Measurements from ENCODE around the gene PGK2.
"Not testable (repeated sequence)": the region's sequence is repeated elsewhere in the genome, so short reads cannot be mapped to it uniquely, and the experiment has no call there.

PGK2 gene

GRCh38 chr6:49787176-49787575, at the start of gene PGK2:
Gene PGK2 (minus strand): TSS chr6:49787285. CDS start chr6:49787187, 98 bp downstream.
- Mint-ChIP-seq H3K27ac (ENCODE audit: low read depth) (no peak within 1 kb of the TSS), H3K36me3 (ENCODE audit: insufficient read depth) (no peaks in the 10 kb centered on the region), H3K4me1 (no peaks in the 10 kb centered on the region), H3K4me3 (no peak within 1 kb of the TSS), H3K9me3 (peaks cover 4% of the 10 kb centered on the region), H3K27me3 (no peaks in the 10 kb centered on the region)
- DNase-seq (ENCODE audit: low spot score in 2 of 2) = no peak
- no peak for ATAC-seq (replicated peaks; ENCODE audit: extremely low read depth, poor library complexity, severe bottlenecking)

GRCh38 chr6:49835140-49835539, 48.1 kb upstream of the PGK2 start:
- Mint-ChIP-seq H3K36me3 (ENCODE audit: insufficient read depth) (no peaks in the 10 kb centered on the region), H3K4me3 (no peak overlapping the region), H3K4me1 (no peaks in the 10 kb centered on the region), H3K27ac (ENCODE audit: low read depth) (no peak overlapping the region), H3K9me3 (peaks cover 3% of the 10 kb centered on the region), H3K27me3 (no peaks in the 10 kb centered on the region)
- ATAC-seq (replicated peaks; ENCODE audit: extremely low read depth, poor library complexity, severe bottlenecking) (no peak), DNase-seq (ENCODE audit: low spot score in 2 of 2) (no peak)

GRCh38 chr6:49833386-49833785, 46.3 kb upstream of the PGK2 start:
- no peak overlapping the region for H3K27ac Mint-ChIP-seq (ENCODE audit: low read depth)
- H3K27me3 Mint-ChIP-seq = no peaks in the 10 kb centered on the region
- DNase-seq (ENCODE audit: low spot score in 2 of 2) = no peak
- H3K9me3 Mint-ChIP-seq = peaks cover 5% of the 10 kb centered on the region
- ATAC-seq (replicated peaks; ENCODE audit: extremely low read depth, poor library complexity, severe bottlenecking) = no peak
- H3K4me3 Mint-ChIP-seq = no peak overlapping the region
- no peaks in the 10 kb centered on the region for H3K4me1 Mint-ChIP-seq
- no peaks in the 10 kb centered on the region for H3K36me3 Mint-ChIP-seq (ENCODE audit: insufficient read depth)

GRCh38 chr6:49826743-49827406, 39.8 kb upstream of the PGK2 start:
- H3K36me3 Mint-ChIP-seq (ENCODE audit: insufficient read depth) = no peaks in the 10 kb centered on the region
- ATAC-seq (replicated peaks; ENCODE audit: extremely low read depth, poor library complexity, severe bottlenecking) (no peak), DNase-seq (ENCODE audit: low spot score in 2 of 2) (no peak)
- H3K4me3 Mint-ChIP-seq = no peak overlapping the region
- peaks cover 5% of the 10 kb centered on the region for H3K9me3 Mint-ChIP-seq
- no peaks in the 10 kb centered on the region for H3K4me1 Mint-ChIP-seq
- no peaks in the 10 kb centered on the region for H3K27me3 Mint-ChIP-seq
- H3K27ac Mint-ChIP-seq (ENCODE audit: low read depth) = no peak overlapping the region

- no peaks in the 10 kb centered on the region for H3K36me3 Mint-ChIP-seq (ENCODE audit: insufficient read depth)
- H3K4me1 Mint-ChIP-seq = no peaks in the 10 kb centered on the region
- no peak for ATAC-seq (replicated peaks; ENCODE audit: extremely low read depth, poor library complexity, severe bottlenecking)
- H3K9me3 Mint-ChIP-seq = peaks cover 23% of the 10 kb centered on the region
- no peak for DNase-seq (ENCODE audit: low spot score in 2 of 2)
- no peak overlapping the region for H3K27ac Mint-ChIP-seq (ENCODE audit: low read depth)
- H3K4me3 Mint-ChIP-seq = no peak overlapping the region
- no peaks in the 10 kb centered on the region for H3K27me3 Mint-ChIP-seq
These were observed 28.1 kb upstream of the PGK2 start for GRCh38 chr6:49815166-49815565.

GRCh38 chr6:49813248-49813647, 26.2 kb upstream of the PGK2 start:
- Mint-ChIP-seq H3K4me3 (no peak overlapping the region), H3K27me3 (no peaks in the 10 kb centered on the region), H3K9me3 (peaks cover 23% of the 10 kb centered on the region), H3K27ac (ENCODE audit: low read depth) (no peak overlapping the region), H3K4me1 (no peaks in the 10 kb centered on the region), H3K36me3 (ENCODE audit: insufficient read depth) (peaks cover 2% of the 10 kb centered on the region)
- ATAC-seq (replicated peaks; ENCODE audit: extremely low read depth, poor library complexity, severe bottlenecking) (no peak), DNase-seq (ENCODE audit: low spot score in 2 of 2) (no peak)

GRCh38 chr6:49806145-49806544, 19.1 kb upstream of the PGK2 start:
- H3K9me3 Mint-ChIP-seq = peaks cover 15% of the 10 kb centered on the region
- ATAC-seq (replicated peaks; ENCODE audit: extremely low read depth, poor library complexity, severe bottlenecking) = no peak

GRCh38 chr6:49805246-49805645, 18.2 kb upstream of the PGK2 start:
- Mint-ChIP-seq H3K4me3 (no peak overlapping the region), H3K27me3 (no peaks in the 10 kb centered on the region), H3K36me3 (ENCODE audit: insufficient read depth) (peaks cover 2% of the 10 kb centered on the region), H3K4me1 (no peaks in the 10 kb centered on the region), H3K9me3 (peaks cover 10% of the 10 kb centered on the region), H3K27ac (ENCODE audit: low read depth) (no peak overlapping the region)
- ATAC-seq (replicated peaks; ENCODE audit: extremely low read depth, poor library complexity, severe bottlenecking) = no peak
- no peak for DNase-seq (ENCODE audit: low spot score in 2 of 2)

More at GRCh38 chr6:49806145-49806544, 19.1 kb upstream of the PGK2 start:
- no peaks in the 10 kb centered on the region for H3K4me1 Mint-ChIP-seq
- no peak for DNase-seq (ENCODE audit: low spot score in 2 of 2)
- peaks cover 2% of the 10 kb centered on the region for H3K36me3 Mint-ChIP-seq (ENCODE audit: insufficient read depth)
- no peak overlapping the region for H3K4me3 Mint-ChIP-seq
- H3K27ac Mint-ChIP-seq (ENCODE audit: low read depth) = no peak overlapping the region
- no peaks in the 10 kb centered on the region for H3K27me3 Mint-ChIP-seq

GRCh38 chr6:49801525-49801924, 14.4 kb upstream of the PGK2 start:
- H3K27me3 Mint-ChIP-seq = no peaks in the 10 kb centered on the region
- no peak for ATAC-seq (replicated peaks; ENCODE audit: extremely low read depth, poor library complexity, severe bottlenecking)
- no peak overlapping the region for H3K27ac Mint-ChIP-seq (ENCODE audit: low read depth)
- H3K4me1 Mint-ChIP-seq = no peaks in the 10 kb centered on the region
- peaks cover 5% of the 10 kb centered on the region for H3K9me3 Mint-ChIP-seq
- no peak overlapping the region for H3K4me3 Mint-ChIP-seq
- H3K36me3 Mint-ChIP-seq (ENCODE audit: insufficient read depth) = no peaks in the 10 kb centered on the region
- no peak for DNase-seq (ENCODE audit: low spot score in 2 of 2)

GRCh38 chr6:49799090-49799489, 12.0 kb upstream of the PGK2 start:
- Mint-ChIP-seq H3K27me3 (no peaks in the 10 kb centered on the region), H3K36me3 (ENCODE audit: insufficient read depth) (no peaks in the 10 kb centered on the region), H3K4me3 (no peak overlapping the region), H3K4me1 (no peaks in the 10 kb centered on the region), H3K9me3 (no peaks in the 10 kb centered on the region), H3K27ac (ENCODE audit: low read depth) (no peak overlapping the region)
- ATAC-seq (replicated peaks; ENCODE audit: extremely low read depth, poor library complexity, severe bottlenecking) (no peak), DNase-seq (ENCODE audit: low spot score in 2 of 2) (no peak)

- not testable (repeated sequence) for DNase-seq (ENCODE audit: low spot score in 2 of 2); ATAC-seq (replicated peaks; ENCODE audit: extremely low read depth, poor library complexity, severe bottlenecking); H3K4me3 Mint-ChIP-seq; H3K9me3 Mint-ChIP-seq; H3K4me1 Mint-ChIP-seq; H3K36me3 Mint-ChIP-seq (ENCODE audit: insufficient read depth); H3K27me3 Mint-ChIP-seq; H3K27ac Mint-ChIP-seq (ENCODE audit: low read depth)
These were observed 9.9 kb upstream of the PGK2 start for GRCh38 chr6:49796842-49797455.

- no peak for ATAC-seq (replicated peaks; ENCODE audit: extremely low read depth, poor library complexity, severe bottlenecking)
- H3K4me3 Mint-ChIP-seq = no peak overlapping the region
- no peaks in the 10 kb centered on the region for H3K4me1 Mint-ChIP-seq
These were observed 3.3 kb upstream of the PGK2 start for GRCh38 chr6:49790341-49790740.

GRCh38 chr6:49784272-49784671, 2.8 kb downstream of the PGK2 start:
- H3K9me3 Mint-ChIP-seq = peaks cover 5% of the 10 kb centered on the region
- no peak for ATAC-seq (replicated peaks; ENCODE audit: extremely low read depth, poor library complexity, severe bottlenecking)
- no peak overlapping the region for H3K27ac Mint-ChIP-seq (ENCODE audit: low read depth)
- H3K27me3 Mint-ChIP-seq = no peaks in the 10 kb centered on the region
- DNase-seq (ENCODE audit: low spot score in 2 of 2) = no peak
- no peaks in the 10 kb centered on the region for H3K36me3 Mint-ChIP-seq (ENCODE audit: insufficient read depth)
- no peak overlapping the region for H3K4me3 Mint-ChIP-seq
- H3K4me1 Mint-ChIP-seq = no peaks in the 10 kb centered on the region

More at GRCh38 chr6:49790341-49790740, 3.3 kb upstream of the PGK2 start:
- no peak overlapping the region for H3K27ac Mint-ChIP-seq (ENCODE audit: low read depth)
- H3K9me3 Mint-ChIP-seq = no peaks in the 10 kb centered on the region
- no peaks in the 10 kb centered on the region for H3K36me3 Mint-ChIP-seq (ENCODE audit: insufficient read depth)
- DNase-seq (ENCODE audit: low spot score in 2 of 2) = no peak
- H3K27me3 Mint-ChIP-seq = no peaks in the 10 kb centered on the region

Measured in central memory CD8-positive, alpha-beta T cell (primary cell).